DND-41 (cell line): Measurements from ENCODE around the gene MCF2L.

Source experiments
- ATAC-seq: fragments of 200-7000 bp; cut with Tn5 transposase; 3 replicates; pipeline ENCODE4 v1.9.1; 2021; ENCODE audit warnings: low read depth; ENCODE audit not compliant: insufficient read depth
- DNase-seq: peaks from one replicate; pipeline ENCODE4 v3.0.0-alpha.2; 2020
- H2AFZ ChIP-seq: 2 replicates; pipeline ENCODE4 v1.6.0; 2012; ENCODE audit warnings: low read depth, low read length
- H3K27ac ChIP-seq: 2 replicates; pipeline ENCODE4 v1.5.1; 2012; ENCODE audit warnings: low read length, inconsistent platforms
- H3K27me3 ChIP-seq: fragments of 200-600 bp; sonication (generic); 2 replicates; pipeline ENCODE4 v1.6.0; 2012; ENCODE audit warnings: low read length, mild to moderate bottlenecking, inconsistent platforms; ENCODE audit not compliant: insufficient read depth, poor library complexity
- H3K36me3 ChIP-seq: 2 replicates; pipeline ENCODE4 v1.5.1; 2012; ENCODE audit warnings: low read length, inconsistent platforms; ENCODE audit not compliant: insufficient read depth
- H3K4me1 ChIP-seq: 2 replicates; pipeline ENCODE4 v1.5.1; 2012; ENCODE audit warnings: mild to moderate bottlenecking, low read length; ENCODE audit not compliant: insufficient read depth
- H3K4me2 ChIP-seq: 2 replicates; pipeline ENCODE4 v1.6.0; 2012; ENCODE audit warnings: mild to moderate bottlenecking, moderate library complexity, low read length, inconsistent platforms; ENCODE audit not compliant: insufficient read depth
- H3K4me3 ChIP-seq, 2 experiments: fragments of 200-600 bp in 1 of 2; shearing (Covaris generic) in 1 of 2; 2 replicates each; pipeline ENCODE4 v1.5.1; 2012 to 2016; ENCODE audit warnings: inconsistent platforms in 2 of 2, low read length in 2 of 2, mild to moderate bottlenecking in 2 of 2, low read depth in 1 of 2, moderate library complexity in 1 of 2
- H3K79me2 ChIP-seq: 2 replicates; pipeline ENCODE4 v1.6.0; 2012; ENCODE audit warnings: low read length, inconsistent platforms; ENCODE audit not compliant: insufficient read depth
- H3K9ac ChIP-seq: 2 replicates; pipeline ENCODE4 v1.6.0; 2012; ENCODE audit warnings: low read depth, mild to moderate bottlenecking, inconsistent platforms, low read length, moderate library complexity
- H3K9me3 ChIP-seq: 2 replicates; pipeline ENCODE4 v1.5.1; 2012; ENCODE audit warnings: low read length, moderate library complexity, mild to moderate bottlenecking, inconsistent platforms; ENCODE audit not compliant: insufficient read depth, severe bottlenecking
- H4K20me1 ChIP-seq: 2 replicates; pipeline ENCODE4 v1.6.0; 2012; ENCODE audit warnings: low read length; ENCODE audit not compliant: insufficient read depth
- EZH2 ChIP-seq: IDR thresholded peaks from 3 replicates; pipeline ENCODE4 v1.6.1; 2012; ENCODE audit warnings: borderline replicate concordance, low read depth, mild to moderate bottlenecking, moderate library complexity, low read length, inconsistent platforms; ENCODE audit not compliant: severe bottlenecking
- TF ChIP-seq, protein P1 (sequence below): IDR thresholded peaks from 2 replicates; pipeline ENCODE4 v1.5.1; 2012; ENCODE audit warnings: borderline replicate concordance, low read length, moderate library complexity, mild to moderate bottlenecking; ENCODE audit not compliant: poor library complexity, severe bottlenecking; ENCODE audit errors: extremely low read depth

Gene MCF2L

DNA sequence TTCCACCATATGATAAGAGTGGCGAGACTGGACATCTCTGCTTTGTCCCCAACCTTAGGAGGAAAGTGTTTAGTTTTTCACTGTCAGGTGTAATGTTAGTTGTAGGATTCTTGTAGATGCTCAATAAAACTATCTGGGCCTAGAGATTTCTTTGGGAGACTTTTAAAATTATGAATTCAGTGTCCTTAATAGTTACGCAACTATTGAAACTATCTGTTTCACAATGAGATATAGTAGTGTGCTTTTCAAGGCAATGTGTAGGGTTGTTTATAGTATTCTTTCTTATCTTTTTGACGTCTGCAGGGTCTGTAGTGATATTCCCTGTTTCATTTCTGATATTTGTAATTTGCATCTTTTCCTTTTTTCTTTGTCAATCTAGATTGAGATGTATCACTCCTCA is 103.4 kb downstream of the MCF2L start:
- H3K36me3 ChIP-seq = no peaks in the 10 kb centered on the region

DNA sequence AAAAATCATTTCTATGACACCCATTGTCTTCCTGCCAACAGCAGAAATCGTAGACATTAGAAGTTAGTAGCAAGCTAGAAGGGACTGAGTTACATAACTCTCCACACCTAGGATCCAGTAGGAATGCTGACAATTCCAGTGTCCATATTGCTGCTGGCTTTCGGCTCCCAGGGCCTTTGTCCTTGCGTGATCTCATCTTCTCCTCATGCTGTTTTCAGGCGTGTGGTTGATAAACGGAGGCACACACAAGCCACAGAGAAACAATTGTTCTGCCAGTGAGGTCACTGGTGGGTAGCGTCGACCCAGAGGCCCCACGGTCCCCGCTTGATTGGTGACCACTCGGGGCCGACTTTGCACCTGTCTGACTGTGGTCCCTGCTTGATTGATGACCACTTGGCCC is 104.9 kb downstream of the MCF2L start:
- no peak overlapping the region for H3K9ac ChIP-seq
- no peaks in the 10 kb centered on the region for H4K20me1 ChIP-seq
- DNase-seq (no peak), ATAC-seq (no peak)
- H3K27ac ChIP-seq = no peak overlapping the region
- H3K4me1 ChIP-seq = no peaks in the 10 kb centered on the region
- no peaks in the 10 kb centered on the region for H3K27me3 ChIP-seq
- H3K4me2 ChIP-seq = no peak overlapping the region
- no peak overlapping the region for H3K4me3 ChIP-seq
- H3K79me2 ChIP-seq = no peaks in the 10 kb centered on the region
- H3K9me3 ChIP-seq = no peaks in the 10 kb centered on the region
- H2AFZ ChIP-seq = no peak overlapping the region
- no peaks in the 10 kb centered on the region for H3K36me3 ChIP-seq
- TF ChIP-seq, protein P1, sequence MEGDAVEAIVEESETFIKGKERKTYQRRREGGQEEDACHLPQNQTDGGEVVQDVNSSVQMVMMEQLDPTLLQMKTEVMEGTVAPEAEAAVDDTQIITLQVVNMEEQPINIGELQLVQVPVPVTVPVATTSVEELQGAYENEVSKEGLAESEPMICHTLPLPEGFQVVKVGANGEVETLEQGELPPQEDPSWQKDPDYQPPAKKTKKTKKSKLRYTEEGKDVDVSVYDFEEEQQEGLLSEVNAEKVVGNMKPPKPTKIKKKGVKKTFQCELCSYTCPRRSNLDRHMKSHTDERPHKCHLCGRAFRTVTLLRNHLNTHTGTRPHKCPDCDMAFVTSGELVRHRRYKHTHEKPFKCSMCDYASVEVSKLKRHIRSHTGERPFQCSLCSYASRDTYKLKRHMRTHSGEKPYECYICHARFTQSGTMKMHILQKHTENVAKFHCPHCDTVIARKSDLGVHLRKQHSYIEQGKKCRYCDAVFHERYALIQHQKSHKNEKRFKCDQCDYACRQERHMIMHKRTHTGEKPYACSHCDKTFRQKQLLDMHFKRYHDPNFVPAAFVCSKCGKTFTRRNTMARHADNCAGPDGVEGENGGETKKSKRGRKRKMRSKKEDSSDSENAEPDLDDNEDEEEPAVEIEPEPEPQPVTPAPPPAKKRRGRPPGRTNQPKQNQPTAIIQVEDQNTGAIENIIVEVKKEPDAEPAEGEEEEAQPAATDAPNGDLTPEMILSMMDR = no peak
- no peak for TF ChIP-seq EZH2

More for the DNA sequence above, 103.4 kb downstream of the MCF2L start:
- H3K79me2 ChIP-seq = no peaks in the 10 kb centered on the region
- TF ChIP-seq EZH2 = no peak
- TF ChIP-seq, protein P1 = no peak
- H2AFZ ChIP-seq = no peak overlapping the region
- no peaks in the 10 kb centered on the region for H3K9me3 ChIP-seq
- DNase-seq (no peak), ATAC-seq (no peak)
- no peaks in the 10 kb centered on the region for H4K20me1 ChIP-seq
- no peaks in the 10 kb centered on the region for H3K27me3 ChIP-seq
- H3K9ac ChIP-seq = no peak overlapping the region
- no peaks in the 10 kb centered on the region for H3K4me1 ChIP-seq
- H3K4me3 ChIP-seq = no peak overlapping the region
- no peak overlapping the region for H3K4me2 ChIP-seq
- no peak overlapping the region for H3K27ac ChIP-seq

DNA sequence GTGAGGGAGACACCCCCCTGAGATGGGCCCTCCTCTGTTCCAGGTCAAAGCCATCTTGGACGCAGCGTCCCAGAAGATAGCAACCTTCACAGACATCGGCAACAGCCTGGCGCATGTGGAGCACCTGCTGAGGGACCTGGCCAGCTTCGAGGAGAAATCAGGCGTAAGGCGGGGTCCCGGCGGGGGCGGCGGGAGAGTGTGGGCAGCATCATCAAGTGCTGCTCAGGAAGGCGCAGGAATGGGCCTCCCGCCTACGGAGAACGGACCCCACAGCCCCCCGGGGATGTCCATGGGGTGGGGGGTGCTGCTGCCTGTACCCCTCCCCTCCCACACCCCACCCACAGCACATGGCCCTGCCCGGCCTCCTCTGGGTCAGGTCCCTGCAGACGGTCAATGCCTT is 105.4 kb downstream of the MCF2L start:
- Histone ChIP-seq H3K9me3 (no peaks in the 10 kb centered on the region), H3K4me1 (no peaks in the 10 kb centered on the region), H4K20me1 (no peaks in the 10 kb centered on the region), H3K79me2 (no peaks in the 10 kb centered on the region), H3K9ac (no peak overlapping the region), H2AFZ (no peak overlapping the region), H3K4me3 (no peak overlapping the region), H3K4me2 (no peak overlapping the region), H3K27me3 (no peaks in the 10 kb centered on the region), H3K27ac (no peak overlapping the region), H3K36me3 (no peaks in the 10 kb centered on the region)
- TF ChIP-seq EZH2 = no peak
- TF ChIP-seq, protein P1 = no peak
- no peak for DNase-seq
- ATAC-seq = no peak

DNA sequence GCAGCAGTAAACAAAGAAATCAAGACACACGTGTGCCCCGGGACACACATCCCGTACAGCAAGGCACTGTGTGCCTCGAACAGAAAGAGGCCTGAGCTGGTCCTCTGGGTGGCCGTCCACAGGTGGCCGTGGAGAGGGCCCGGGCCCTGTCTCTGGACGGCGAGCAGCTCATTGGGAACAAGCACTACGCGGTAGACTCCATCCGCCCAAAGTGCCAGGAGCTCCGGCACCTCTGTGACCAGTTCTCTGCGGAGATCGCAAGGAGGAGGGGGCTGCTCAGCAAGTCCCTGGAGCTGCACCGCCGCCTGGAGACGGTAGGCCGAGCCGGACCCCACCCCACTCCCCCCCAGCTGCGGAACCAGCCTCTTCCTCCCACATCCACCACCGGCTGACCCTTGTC is 105.9 kb downstream of the MCF2L start:
- Histone ChIP-seq H4K20me1 (no peaks in the 10 kb centered on the region), H3K9me3 (no peaks in the 10 kb centered on the region), H3K27me3 (no peaks in the 10 kb centered on the region), H3K36me3 (no peaks in the 10 kb centered on the region), H3K4me3 (no peak overlapping the region), H3K4me1 (no peaks in the 10 kb centered on the region), H2AFZ (no peak overlapping the region), H3K27ac (no peak overlapping the region), H3K4me2 (no peak overlapping the region), H3K9ac (no peak overlapping the region), H3K79me2 (no peaks in the 10 kb centered on the region)
- DNase-seq (no peak), ATAC-seq (no peak)
- TF ChIP-seq, protein P1 = no peak
- no peak for TF ChIP-seq EZH2
